ENCODE measurements around the gene PROM1. TPM values are rescaled to one million over a fixed set of nuclear protein-coding genes. Genes with fewer than 3 reads are reported as not detected.

Gene PROM1
- total RNA-seq, 1 donor = 264 TPM

GRCh38 chr4:15958562-15958961 lies 125.3 kb downstream of the PROM1 start:
- DNase-seq (ENCODE audit: low read depth in 2 of 3, low spot score in 2 of 3) = no peak

GRCh38 chr4:15956179-15956850 lies 127.5 kb downstream of the PROM1 start:
- DNase-seq (ENCODE audit: low read depth in 2 of 3, low spot score in 2 of 3) = peak; percentile 28 to 92 (median 80)

GRCh38 chr4:15955670-15956069 lies 128.2 kb downstream of the PROM1 start:
- no peak for DNase-seq (ENCODE audit: low read depth in 2 of 3, low spot score in 2 of 3)

- no peak for DNase-seq (ENCODE audit: low read depth in 2 of 3, low spot score in 2 of 3)
These were observed 130.2 kb downstream of the PROM1 start for GRCh38 chr4:15953625-15954024.

- DNase-seq (ENCODE audit: low read depth in 2 of 3, low spot score in 2 of 3) = no peak
These were observed 132.0 kb downstream of the PROM1 start for GRCh38 chr4:15951781-15952180.

GRCh38 chr4:15948826-15949225 lies 135.0 kb downstream of the PROM1 start:
- DNase-seq (ENCODE audit: low read depth in 2 of 3, low spot score in 2 of 3) = no peak

- DNase-seq (ENCODE audit: low read depth in 2 of 3, low spot score in 2 of 3) = no peak
These were observed 136.1 kb downstream of the PROM1 start for GRCh38 chr4:15947684-15948083.

- DNase-seq (ENCODE audit: low read depth in 2 of 3, low spot score in 2 of 3) = no peak
These were observed 138.3 kb downstream of the PROM1 start for GRCh38 chr4:15945516-15945915.

GRCh38 chr4:15944895-15945294 lies 138.9 kb downstream of the PROM1 start:
- DNase-seq (ENCODE audit: low read depth in 2 of 3, low spot score in 2 of 3) = no peak

- no peak for DNase-seq (ENCODE audit: low read depth in 2 of 3, low spot score in 2 of 3)
These were observed 141.5 kb downstream of the PROM1 start for GRCh38 chr4:15942283-15942682.

GRCh38 chr4:15938640-15939039 lies 145.2 kb downstream of the PROM1 start, which contains the start of gene FGFBP1:
Gene FGFBP1, minus strand, starts transcription at chr4:15938740. Its CDS starts 2,108 bp downstream, at chr4:15936632.
- DNase-seq (ENCODE audit: low read depth in 2 of 3, low spot score in 2 of 3) = peak in 1 of 3 donors; percentile 4

GRCh38 chr4:15938182-15938581 lies 145.6 kb downstream of the PROM1 start:
- DNase-seq (ENCODE audit: low read depth in 2 of 3, low spot score in 2 of 3) = no peak

GRCh38 chr4:15936495-15936894 lies 147.3 kb downstream of the PROM1 start:
- no peak for DNase-seq (ENCODE audit: low read depth in 2 of 3, low spot score in 2 of 3)

GRCh38 chr4:15935504-15936402 lies 148.1 kb downstream of the PROM1 start:
- DNase-seq (ENCODE audit: low read depth in 2 of 3, low spot score in 2 of 3) = no peak

GRCh38 chr4:15934259-15934658 lies 149.6 kb downstream of the PROM1 start:
- DNase-seq (ENCODE audit: low read depth in 2 of 3, low spot score in 2 of 3) = no peak

- no peak for DNase-seq (ENCODE audit: low read depth in 2 of 3, low spot score in 2 of 3)
These were observed 152.2 kb downstream of the PROM1 start for GRCh38 chr4:15931451-15932210.

GRCh38 chr4:15930314-15930713 lies 153.5 kb downstream of the PROM1 start:
- no peak for DNase-seq (ENCODE audit: low read depth in 2 of 3, low spot score in 2 of 3)

- DNase-seq (ENCODE audit: low read depth in 2 of 3, low spot score in 2 of 3) = no peak
These were observed 154.3 kb downstream of the PROM1 start for GRCh38 chr4:15929540-15929939.

GRCh38 chr4:15928883-15929282 lies 154.9 kb downstream of the PROM1 start:
- no peak for DNase-seq (ENCODE audit: low read depth in 2 of 3, low spot score in 2 of 3)

GRCh38 chr4:15926486-15926885 lies 157.3 kb downstream of the PROM1 start:
- DNase-seq (ENCODE audit: low read depth in 2 of 3, low spot score in 2 of 3) = no peak

- no peak for DNase-seq (ENCODE audit: low read depth in 2 of 3, low spot score in 2 of 3)
These were observed 158.0 kb downstream of the PROM1 start for GRCh38 chr4:15925830-15926229.

Measured in hematopoietic multipotent progenitor cell (in vitro differentiated cells).